Measurements from ENCODE around the gene CPNE5. TPM values are rescaled to one million over a fixed set of nuclear protein-coding genes. Genes with fewer than 3 reads are reported as not detected.

Gene CPNE5
- total RNA-seq, 1 experiment from 2014 or later, result not detected

DNA sequence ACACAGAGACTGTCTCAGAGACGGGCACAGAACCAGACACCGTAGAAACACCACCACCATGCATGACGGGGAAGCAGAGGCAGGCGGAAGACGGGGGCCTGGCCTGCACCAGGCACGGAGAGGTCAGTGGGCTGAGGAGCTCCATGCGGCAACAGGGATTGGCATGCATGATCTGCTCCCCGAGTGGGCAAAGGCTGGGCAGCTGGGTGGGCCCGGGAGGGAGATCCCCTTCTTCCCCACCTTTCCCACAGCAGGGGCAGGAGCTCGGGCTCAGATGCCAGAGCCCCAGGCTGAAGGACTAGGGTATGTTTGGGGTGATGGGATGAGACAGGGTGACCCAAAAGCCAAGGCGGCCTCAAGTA lies 98.4 kb downstream of the CPNE5 start:
- Mint-ChIP-seq H3K27me3 (ENCODE audit: insufficient read depth, unreplicated experiment) (no peaks in the 10 kb centered on the region), H3K4me3 (ENCODE audit: unreplicated experiment) (no peak overlapping the region), H3K27ac (ENCODE audit: unreplicated experiment) (no peak overlapping the region), H3K36me3 (ENCODE audit: insufficient read depth, unreplicated experiment) (no peaks in the 10 kb centered on the region), H3K4me1 (ENCODE audit: low read depth, unreplicated experiment) (peaks cover 10% of the 10 kb centered on the region), H3K9me3 (ENCODE audit: unreplicated experiment) (no peaks in the 10 kb centered on the region)
- Histone ChIP-seq H3K9me3 (no peaks in the 10 kb centered on the region), H3K27me3 (replicated peaks; ENCODE audit: control insufficient read depth, insufficient read depth, low read length) (no peaks in the 10 kb centered on the region), H3K36me3 (ENCODE audit: control insufficient read depth, insufficient read depth, low read length) (no peaks in the 10 kb centered on the region), H3K4me3 (ENCODE audit: low read depth, low read length) (no peak overlapping the region), H3K4me1 (peaks cover 21% of the 10 kb centered on the region)
- intact Hi-C loops (cut with micrococcal nuclease; ENCODE audit: unreplicated experiment), result no loop called here
- ChIA-PET POLR2A (no interaction called here), CTCF (no interaction called here)
- no peak for DNase-seq
- no peak for TF ChIP-seq CTCF (IDR thresholded peaks at IDR 0.05; ENCODE audit: insufficient read depth in 1 of 2, low read depth in 1 of 2, low read length in 1 of 2, severe bottlenecking in 1 of 2, unreplicated experiment in 1 of 2)
- BruUV-seq (replicated peaks), result no TSS peak

GRCh38 chr6:36739947-36740817 lies 99.1 kb downstream of the CPNE5 start:
- Mint-ChIP-seq H3K4me1 (ENCODE audit: low read depth, unreplicated experiment) (peaks cover 10% of the 10 kb centered on the region), H3K9me3 (ENCODE audit: unreplicated experiment) (no peaks in the 10 kb centered on the region), H3K36me3 (ENCODE audit: insufficient read depth, unreplicated experiment) (no peaks in the 10 kb centered on the region), H3K4me3 (ENCODE audit: unreplicated experiment) (no peak overlapping the region), H3K27me3 (ENCODE audit: insufficient read depth, unreplicated experiment) (no peaks in the 10 kb centered on the region), H3K27ac (ENCODE audit: unreplicated experiment) (no peak overlapping the region)
- intact Hi-C loops (cut with micrococcal nuclease; ENCODE audit: unreplicated experiment), result no loop called here
- Histone ChIP-seq H3K36me3 (ENCODE audit: control insufficient read depth, insufficient read depth, low read length) (no peaks in the 10 kb centered on the region), H3K27me3 (replicated peaks; ENCODE audit: control insufficient read depth, insufficient read depth, low read length) (no peaks in the 10 kb centered on the region), H3K4me1 (peaks cover 21% of the 10 kb centered on the region), H3K4me3 (ENCODE audit: low read depth, low read length) (no peak overlapping the region), H3K9me3 (no peaks in the 10 kb centered on the region)
- no peak for DNase-seq
- no peak for TF ChIP-seq CTCF (IDR thresholded peaks at IDR 0.05; ENCODE audit: insufficient read depth in 1 of 2, low read depth in 1 of 2, low read length in 1 of 2, severe bottlenecking in 1 of 2, unreplicated experiment in 1 of 2)
- ChIA-PET CTCF (no interaction called here), POLR2A (no interaction called here)
- no TSS peak for BruUV-seq (replicated peaks)

DNA sequence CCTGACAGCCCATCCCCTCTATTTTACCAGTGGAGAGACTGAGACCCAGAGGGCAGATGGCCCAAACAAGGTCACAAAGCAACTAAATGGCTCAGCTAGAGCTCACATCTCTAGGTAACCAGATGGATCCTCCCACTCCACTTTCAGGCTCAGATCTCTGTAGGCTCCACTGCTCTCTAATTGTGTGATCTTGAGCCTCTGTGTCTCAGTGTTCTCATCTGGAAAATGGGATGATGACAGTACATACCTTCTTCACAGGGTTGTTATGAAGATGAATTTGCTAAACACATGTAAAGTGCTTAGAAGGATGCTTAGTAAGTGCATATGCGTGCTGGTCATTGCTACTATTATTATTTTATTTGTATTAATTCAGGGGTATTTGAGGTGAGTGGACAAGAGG lies 101.1 kb downstream of the CPNE5 start:
- no peaks in the 10 kb centered on the region for H3K9me3 Mint-ChIP-seq (ENCODE audit: unreplicated experiment)
- H3K4me3 ChIP-seq (ENCODE audit: low read depth, low read length), result no peak overlapping the region
- H3K4me1 Mint-ChIP-seq (ENCODE audit: low read depth, unreplicated experiment), result peaks cover 8% of the 10 kb centered on the region
- H3K36me3 ChIP-seq (ENCODE audit: control insufficient read depth, insufficient read depth, low read length), result no peaks in the 10 kb centered on the region
- CTCF ChIA-PET, result no interaction called here
- H3K36me3 Mint-ChIP-seq (ENCODE audit: insufficient read depth, unreplicated experiment), result no peaks in the 10 kb centered on the region
- POLR2A ChIA-PET, result no interaction called here
- TF ChIP-seq CTCF (IDR thresholded peaks at IDR 0.05; ENCODE audit: insufficient read depth in 1 of 2, low read depth in 1 of 2, low read length in 1 of 2, severe bottlenecking in 1 of 2, unreplicated experiment in 1 of 2), result no peak
- no TSS peak for BruUV-seq (replicated peaks)
- DNase-seq, result no peak
- no peaks in the 10 kb centered on the region for H3K9me3 ChIP-seq
- H3K4me3 Mint-ChIP-seq (ENCODE audit: unreplicated experiment), result no peak overlapping the region
- intact Hi-C loops (cut with micrococcal nuclease; ENCODE audit: unreplicated experiment), result no loop called here
- H3K27me3 Mint-ChIP-seq (ENCODE audit: insufficient read depth, unreplicated experiment), result no peaks in the 10 kb centered on the region
- no peaks in the 10 kb centered on the region for H3K27me3 ChIP-seq (replicated peaks; ENCODE audit: control insufficient read depth, insufficient read depth, low read length)
- H3K27ac Mint-ChIP-seq (ENCODE audit: unreplicated experiment), result no peak overlapping the region
- peaks cover 6% of the 10 kb centered on the region for H3K4me1 ChIP-seq
